Neural progenitor cell (in vitro differentiated cells): ENCODE measurements around the gene PROK1. TPM values are rescaled to one million over a fixed set of nuclear protein-coding genes. Genes with fewer than 3 reads are reported as not detected.
A peak's percentile ranks its signal among the peaks of the same experiment; 100 is the strongest.

Experiments used
- DNase-seq: peaks from one replicate; pipeline ENCODE4 v3.0.0-alpha.2; 2016; ENCODE audit warnings: low spot score
- H2AFZ ChIP-seq: fragments of 200-600 bp; sonication (generic); replicated peaks from 2 replicates; pipeline ENCODE4 v1.6.1; 2016; ENCODE audit warnings: antibody characterized with exemption
- H3F3A ChIP-seq: fragments of 200-600 bp; sonication (generic); 2 replicates; pipeline ENCODE4 v1.6.1; 2016; ENCODE audit warnings: antibody characterized with exemption, low read depth
- H3K27ac ChIP-seq: fragments of 200-600 bp; sonication (generic); 2 replicates; pipeline ENCODE4 v1.5.1; 2016; ENCODE audit warnings: mild to moderate bottlenecking
- H3K27me3 ChIP-seq: fragments of 200-600 bp; sonication (generic); 2 replicates; pipeline ENCODE4 v1.6.1; 2016; ENCODE audit warnings: mild to moderate bottlenecking, moderate library complexity
- H3K36me3 ChIP-seq: fragments of 200-600 bp; sonication (generic); 2 replicates; pipeline ENCODE4 v1.5.1; 2016
- H3K4me1 ChIP-seq: fragments of 200-600 bp; sonication (generic); 2 replicates; pipeline ENCODE4 v1.6.1; 2016; ENCODE audit warnings: mixed run types
- H3K4me2 ChIP-seq: fragments of 200-600 bp; sonication (generic); 2 replicates; pipeline ENCODE4 v1.6.1; 2016
- H3K4me3 ChIP-seq: fragments of 200-600 bp; sonication (generic); 2 replicates; pipeline ENCODE4 v1.5.1; 2016
- H3K79me2 ChIP-seq: fragments of 200-600 bp; sonication (generic); 2 replicates; pipeline ENCODE4 v1.6.1; 2016; ENCODE audit warnings: low read depth
- H3K9ac ChIP-seq: fragments of 200-600 bp; sonication (generic); 2 replicates; pipeline ENCODE4 v1.6.1; 2016
- H3K9me3 ChIP-seq: fragments of 200-600 bp; sonication (generic); 2 replicates; pipeline ENCODE4 v1.5.1; 2016; ENCODE audit warnings: low read depth
- H4K20me1 ChIP-seq: fragments of 200-600 bp; sonication (generic); 2 replicates; pipeline ENCODE4 v1.6.1; 2016; ENCODE audit warnings: low read depth
- H3K27ac Mint-ChIP-seq: 3 replicates; pipeline ENCODE4 v1.8.0; 2021; ENCODE audit warnings: mixed read lengths
- H3K27me3 Mint-ChIP-seq: 2 replicates; pipeline ENCODE4 v1.8.0; 2022; ENCODE audit warnings: low read depth, mild to moderate bottlenecking, inconsistent platforms, moderate library complexity, mixed read lengths; ENCODE audit not compliant: insufficient read depth
- H3K36me3 Mint-ChIP-seq: 3 replicates; pipeline ENCODE4 v1.8.0; 2021; ENCODE audit warnings: mixed read lengths
- H3K4me1 Mint-ChIP-seq: 3 replicates; pipeline ENCODE4 v1.8.0; 2021; ENCODE audit warnings: mixed read lengths
- H3K4me3 Mint-ChIP-seq: 3 replicates; pipeline ENCODE4 v1.8.0; 2021; ENCODE audit warnings: mild to moderate bottlenecking, moderate library complexity, mixed read lengths
- H3K9me3 Mint-ChIP-seq: 3 replicates; pipeline ENCODE4 v1.8.0; 2020; ENCODE audit warnings: mixed read lengths
- EZH2 ChIP-seq: fragments of 200-600 bp; sonication (generic); IDR thresholded peaks from 2 replicates; pipeline ENCODE4 v1.6.1; 2017; ENCODE audit warnings: antibody characterized with exemption, mild to moderate bottlenecking, moderate library complexity
- EZH2phosphoT487 ChIP-seq: fragments of 200-600 bp; sonication (generic); IDR thresholded peaks from 2 replicates; pipeline ENCODE4 v1.6.1; 2017; ENCODE audit warnings: antibody characterized with exemption
- total RNA-seq: library from RNA; depleted of rRNA; stranded (reverse); fragments of >200 nt; gene quantifications from 2 replicates; pipeline ENCODE4 v1.2.3, GENCODE V29; 2015; ENCODE audit warnings: low replicate concordance
- TF ChIP-seq, protein P1 (sequence below): fragments of 200-600 bp; sonication (generic); IDR thresholded peaks from 2 replicates; pipeline ENCODE4 v1.5.1; 2017; ENCODE audit warnings: antibody characterized with exemption, mild to moderate bottlenecking

The PROK1 gene
- total RNA-seq, 1 donor from 2014 or later = not detected

DNA sequence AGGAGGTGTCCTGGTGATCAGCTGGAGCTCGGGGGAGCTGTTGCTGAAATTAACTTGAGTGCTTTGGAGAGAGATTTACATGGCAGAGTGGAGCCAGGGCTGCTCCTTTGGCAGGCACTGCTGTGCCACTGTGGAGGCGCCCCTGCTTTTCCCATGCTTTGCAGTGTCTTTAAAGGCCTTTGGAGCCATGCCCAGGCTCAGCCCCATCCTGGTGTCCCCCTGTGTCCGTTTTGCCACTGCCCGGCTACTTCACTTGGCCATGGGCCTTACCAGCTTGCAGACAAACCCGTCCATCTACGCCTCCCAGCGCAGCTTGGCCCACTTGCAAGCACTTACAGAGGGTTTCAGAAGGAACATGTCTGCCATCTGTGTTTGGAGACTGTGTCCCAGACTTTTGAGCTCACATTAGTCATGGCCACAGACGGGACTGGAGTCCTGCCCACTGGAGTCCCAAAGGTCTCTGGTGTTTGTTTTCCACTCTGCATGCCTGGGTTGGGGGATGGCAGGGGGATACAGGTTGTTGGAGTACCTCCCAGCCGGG, 25.3 kb upstream of the PROK1 start:
- Mint-ChIP-seq H3K9me3 (no peaks in the 10 kb centered on the region), H3K4me1 (peaks cover 5% of the 10 kb centered on the region), H3K27me3 (peaks cover 2% of the 10 kb centered on the region), H3K36me3 (no peaks in the 10 kb centered on the region), H3K27ac (no peak overlapping the region), H3K4me3 (no peak overlapping the region)
- H3K4me2 ChIP-seq = no peak overlapping the region
- H3K9ac ChIP-seq = no peak overlapping the region
- no peak for DNase-seq
- H3K27me3 ChIP-seq = no peaks in the 10 kb centered on the region
- TF ChIP-seq EZH2 (no peak), EZH2phosphoT487 (no peak)
- TF ChIP-seq, protein P1, sequence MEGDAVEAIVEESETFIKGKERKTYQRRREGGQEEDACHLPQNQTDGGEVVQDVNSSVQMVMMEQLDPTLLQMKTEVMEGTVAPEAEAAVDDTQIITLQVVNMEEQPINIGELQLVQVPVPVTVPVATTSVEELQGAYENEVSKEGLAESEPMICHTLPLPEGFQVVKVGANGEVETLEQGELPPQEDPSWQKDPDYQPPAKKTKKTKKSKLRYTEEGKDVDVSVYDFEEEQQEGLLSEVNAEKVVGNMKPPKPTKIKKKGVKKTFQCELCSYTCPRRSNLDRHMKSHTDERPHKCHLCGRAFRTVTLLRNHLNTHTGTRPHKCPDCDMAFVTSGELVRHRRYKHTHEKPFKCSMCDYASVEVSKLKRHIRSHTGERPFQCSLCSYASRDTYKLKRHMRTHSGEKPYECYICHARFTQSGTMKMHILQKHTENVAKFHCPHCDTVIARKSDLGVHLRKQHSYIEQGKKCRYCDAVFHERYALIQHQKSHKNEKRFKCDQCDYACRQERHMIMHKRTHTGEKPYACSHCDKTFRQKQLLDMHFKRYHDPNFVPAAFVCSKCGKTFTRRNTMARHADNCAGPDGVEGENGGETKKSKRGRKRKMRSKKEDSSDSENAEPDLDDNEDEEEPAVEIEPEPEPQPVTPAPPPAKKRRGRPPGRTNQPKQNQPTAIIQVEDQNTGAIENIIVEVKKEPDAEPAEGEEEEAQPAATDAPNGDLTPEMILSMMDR = no peak
- no peaks in the 10 kb centered on the region for H3K4me1 ChIP-seq
- H3F3A ChIP-seq = no peaks in the 10 kb centered on the region
- H3K79me2 ChIP-seq = no peaks in the 10 kb centered on the region
- no peaks in the 10 kb centered on the region for H3K36me3 ChIP-seq
- H3K9me3 ChIP-seq = no peaks in the 10 kb centered on the region
- no peak overlapping the region for H3K27ac ChIP-seq
- peak overlapping the region; percentile 63 for H2AFZ ChIP-seq
- H3K4me3 ChIP-seq = no peak overlapping the region
- no peaks in the 10 kb centered on the region for H4K20me1 ChIP-seq

DNA sequence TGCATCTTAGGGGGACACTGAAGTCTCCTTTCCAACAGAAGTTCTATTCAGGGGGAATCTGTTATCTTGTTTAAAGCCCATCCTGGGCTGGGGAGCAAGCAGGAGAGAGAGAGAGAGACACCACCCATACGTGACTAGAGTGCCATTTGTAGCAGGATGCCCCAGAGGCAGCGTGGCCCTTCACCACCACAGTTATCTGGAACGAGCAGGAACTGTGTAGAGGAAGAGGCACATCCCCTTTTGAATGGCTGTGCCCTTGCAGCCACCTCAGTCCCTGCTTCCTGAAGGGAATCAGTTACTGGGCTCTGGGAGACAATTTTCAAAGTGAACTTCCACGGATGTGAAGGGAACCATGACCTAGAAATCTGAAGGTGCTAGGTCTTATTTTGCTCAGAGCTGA, 24.1 kb upstream of the PROK1 start:
- peaks cover 2% of the 10 kb centered on the region for H3K27me3 Mint-ChIP-seq
- Histone ChIP-seq H4K20me1 (no peaks in the 10 kb centered on the region), H3K9me3 (no peaks in the 10 kb centered on the region), H3K4me1 (no peaks in the 10 kb centered on the region), H3K4me2 (no peak overlapping the region), H2AFZ (no peak overlapping the region), H3K4me3 (no peak overlapping the region), H3K36me3 (no peaks in the 10 kb centered on the region), H3F3A (no peaks in the 10 kb centered on the region), H3K79me2 (no peaks in the 10 kb centered on the region), H3K9ac (no peak overlapping the region), H3K27ac (no peak overlapping the region), H3K27me3 (no peaks in the 10 kb centered on the region)
- no peak for TF ChIP-seq EZH2phosphoT487
- TF ChIP-seq, protein P1 = no peak
- no peak for TF ChIP-seq EZH2
- H3K4me1 Mint-ChIP-seq = peaks cover 8% of the 10 kb centered on the region
- no peak for DNase-seq
- no peak overlapping the region for H3K4me3 Mint-ChIP-seq
- H3K27ac Mint-ChIP-seq = no peak overlapping the region
- H3K9me3 Mint-ChIP-seq = no peaks in the 10 kb centered on the region
- H3K36me3 Mint-ChIP-seq = no peaks in the 10 kb centered on the region

DNA sequence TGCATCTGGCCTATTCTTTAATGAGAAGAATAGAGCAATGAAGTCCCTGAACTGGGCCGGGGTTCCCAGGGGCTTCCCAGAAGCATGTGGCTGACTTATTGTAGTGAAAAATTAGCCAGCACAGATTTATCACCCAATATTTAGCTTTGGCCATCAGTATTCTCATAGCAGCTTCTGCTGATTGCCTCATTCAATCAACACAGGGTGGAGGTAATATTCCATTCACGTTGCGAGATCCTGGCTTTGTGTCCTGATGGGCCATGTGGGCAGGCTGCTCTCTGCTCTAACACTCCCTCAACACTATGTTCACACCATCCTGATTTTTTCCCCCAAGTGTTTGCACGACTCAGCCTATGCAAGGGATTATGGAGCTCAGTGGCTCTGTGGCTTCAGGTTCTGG, 22.0 kb upstream of the PROK1 start:
- no peaks in the 10 kb centered on the region for H3K9me3 ChIP-seq
- H3F3A ChIP-seq = no peaks in the 10 kb centered on the region
- Mint-ChIP-seq H3K4me3 (no peak overlapping the region), H3K9me3 (no peaks in the 10 kb centered on the region), H3K27me3 (peaks cover 2% of the 10 kb centered on the region), H3K27ac (no peak overlapping the region), H3K4me1 (peaks cover 18% of the 10 kb centered on the region), H3K36me3 (no peaks in the 10 kb centered on the region)
- no peaks in the 10 kb centered on the region for H3K36me3 ChIP-seq
- H2AFZ ChIP-seq = no peak overlapping the region
- H3K27ac ChIP-seq = no peak overlapping the region
- H3K4me2 ChIP-seq = no peak overlapping the region
- no peaks in the 10 kb centered on the region for H4K20me1 ChIP-seq
- DNase-seq = no peak
- H3K79me2 ChIP-seq = no peaks in the 10 kb centered on the region
- no peak overlapping the region for H3K4me3 ChIP-seq
- TF ChIP-seq EZH2phosphoT487 (no peak), EZH2 (no peak)
- TF ChIP-seq, protein P1 = no peak
- no peaks in the 10 kb centered on the region for H3K27me3 ChIP-seq
- H3K4me1 ChIP-seq = peaks cover 7% of the 10 kb centered on the region
- no peak overlapping the region for H3K9ac ChIP-seq
